Measurements from ENCODE around the gene RBM23. TPM values are rescaled to one million over a fixed set of nuclear protein-coding genes. Genes with fewer than 3 reads are reported as not detected.
"Not testable (repeated sequence)": the region's sequence is repeated elsewhere in the genome, so short reads cannot be mapped to it uniquely, and the experiment has no call there.

Gene RBM23
- total RNA-seq, 1 donor from 2014 or later = 110 TPM

GRCh38 chr14:22864979-22865378, 54.0 kb downstream of the RBM23 start:
- Mint-ChIP-seq H3K4me1 (no peaks in the 10 kb centered on the region), H3K9me3 (no peaks in the 10 kb centered on the region), H3K27me3 (ENCODE audit: low read depth) (no peaks in the 10 kb centered on the region), H3K4me3 (no peak overlapping the region), H3K27ac (ENCODE audit: unreplicated experiment) (no peak overlapping the region), H3K36me3 (ENCODE audit: low read depth) (no peaks in the 10 kb centered on the region)
- no peak for TF ChIP-seq CTCF (conservative IDR thresholded peaks at IDR 0.05)
- no peak for DNase-seq (ENCODE audit: low read depth, low spot score)

GRCh38 chr14:22861651-22862050, 57.3 kb downstream of the RBM23 start:
- H3K36me3 Mint-ChIP-seq (ENCODE audit: low read depth) = no peaks in the 10 kb centered on the region

DNA sequence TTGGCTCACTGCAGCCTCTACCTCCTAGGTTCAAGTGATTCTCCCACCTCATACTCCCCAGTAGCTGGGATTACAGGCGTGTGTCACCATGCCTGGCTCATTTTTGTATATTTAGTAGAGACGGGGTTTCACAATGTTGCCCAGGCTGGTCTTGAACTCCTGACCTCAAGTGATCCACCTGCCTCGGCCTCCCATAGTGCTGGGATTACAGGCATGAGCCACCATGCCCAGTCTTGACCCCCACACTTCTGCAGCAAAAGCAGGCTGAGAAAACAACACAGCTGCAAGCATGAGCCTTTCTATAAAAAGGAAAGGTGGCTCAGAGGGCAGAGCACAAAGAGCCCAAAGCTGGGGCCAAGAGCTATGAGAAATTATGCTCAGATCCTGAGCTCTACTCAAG, 58.6 kb downstream of the RBM23 start:
- not testable (repeated sequence) for H3K27ac Mint-ChIP-seq (ENCODE audit: unreplicated experiment); H3K27me3 Mint-ChIP-seq (ENCODE audit: low read depth); H3K4me3 Mint-ChIP-seq; H3K4me1 Mint-ChIP-seq; H3K36me3 Mint-ChIP-seq (ENCODE audit: low read depth); H3K9me3 Mint-ChIP-seq; DNase-seq (ENCODE audit: low read depth, low spot score)

More at GRCh38 chr14:22861651-22862050, 57.3 kb downstream of the RBM23 start:
- TF ChIP-seq CTCF (conservative IDR thresholded peaks at IDR 0.05) = no peak
- H3K4me1 Mint-ChIP-seq = no peaks in the 10 kb centered on the region
- no peaks in the 10 kb centered on the region for H3K27me3 Mint-ChIP-seq (ENCODE audit: low read depth)
- no peak overlapping the region for H3K27ac Mint-ChIP-seq (ENCODE audit: unreplicated experiment)
- H3K9me3 Mint-ChIP-seq = no peaks in the 10 kb centered on the region
- DNase-seq (ENCODE audit: low read depth, low spot score) = no peak
- no peak overlapping the region for H3K4me3 Mint-ChIP-seq

- H3K27ac Mint-ChIP-seq (ENCODE audit: unreplicated experiment) = no peak overlapping the region
- no peak for TF ChIP-seq CTCF (conservative IDR thresholded peaks at IDR 0.05)
- no peaks in the 10 kb centered on the region for H3K9me3 Mint-ChIP-seq
- no peaks in the 10 kb centered on the region for H3K36me3 Mint-ChIP-seq (ENCODE audit: low read depth)
- H3K27me3 Mint-ChIP-seq (ENCODE audit: low read depth) = no peaks in the 10 kb centered on the region
- no peak overlapping the region for H3K4me3 Mint-ChIP-seq
- H3K4me1 Mint-ChIP-seq = peaks cover 7% of the 10 kb centered on the region
- DNase-seq (ENCODE audit: low read depth, low spot score) = no peak
Measured at GRCh38 chr14:22856428-22856827, 62.5 kb downstream of the RBM23 start.

DNA sequence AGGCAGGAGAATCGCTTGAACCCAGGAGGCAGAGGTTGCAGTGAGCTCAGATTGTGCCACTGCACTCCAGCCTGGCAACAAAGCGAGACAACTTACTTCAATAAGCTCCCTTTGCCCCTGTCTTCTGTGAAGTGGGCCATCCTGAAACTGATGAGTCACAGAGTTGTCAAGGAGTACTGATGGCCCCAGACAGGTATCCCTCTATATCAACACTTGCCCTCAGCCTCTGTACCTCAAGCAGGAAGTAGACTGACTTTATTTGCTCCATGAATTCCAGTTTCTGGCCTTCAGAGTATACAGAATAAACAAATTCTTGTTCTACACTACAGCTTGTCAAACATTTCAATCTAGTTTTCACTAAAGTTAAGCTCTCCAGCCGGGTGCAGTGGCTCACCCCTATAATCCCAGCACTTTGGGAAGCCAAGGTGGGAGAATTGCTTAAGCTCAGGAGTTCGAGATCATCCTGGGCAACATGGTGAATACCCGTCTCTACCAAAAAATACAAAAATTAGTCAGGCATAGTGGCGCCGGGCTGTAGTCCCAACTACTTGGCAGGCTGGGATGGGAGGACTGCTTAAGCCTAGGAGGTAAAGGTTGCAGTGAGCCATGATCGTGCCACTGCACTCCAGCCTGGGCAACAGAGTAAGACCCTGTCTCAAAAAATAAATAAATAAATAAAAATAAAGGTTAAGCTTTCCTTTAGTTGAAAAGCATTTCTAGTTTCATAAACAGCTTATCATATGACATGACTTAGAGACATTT, 63.8 kb downstream of the RBM23 start:
- no peaks in the 10 kb centered on the region for H3K9me3 Mint-ChIP-seq
- no peak for TF ChIP-seq CTCF (conservative IDR thresholded peaks at IDR 0.05)
- H3K4me3 Mint-ChIP-seq = no peak overlapping the region

DNA sequence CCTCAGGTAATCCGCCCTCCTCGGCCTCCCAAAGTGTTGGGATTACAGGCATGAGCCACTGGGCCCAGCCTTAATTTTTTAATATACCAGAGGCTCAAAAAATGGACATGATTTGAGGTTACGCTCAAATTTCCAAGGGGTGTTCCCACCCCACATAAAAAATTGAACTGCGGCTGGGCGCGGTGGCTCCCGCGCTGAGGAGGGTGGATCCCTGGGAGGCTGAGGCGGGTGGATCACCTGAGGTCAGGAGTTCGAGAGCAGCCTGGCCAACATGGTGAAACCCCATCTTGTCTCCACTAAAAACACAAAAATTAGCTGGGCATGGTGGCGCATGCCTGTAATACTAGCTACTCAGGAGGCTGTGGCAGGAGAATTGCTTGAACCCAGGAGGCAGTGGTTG, 64.7 kb downstream of the RBM23 start:
- not testable (repeated sequence) for DNase-seq (ENCODE audit: low read depth, low spot score); H3K9me3 Mint-ChIP-seq; H3K4me1 Mint-ChIP-seq; H3K27me3 Mint-ChIP-seq (ENCODE audit: low read depth); H3K27ac Mint-ChIP-seq (ENCODE audit: unreplicated experiment); H3K36me3 Mint-ChIP-seq (ENCODE audit: low read depth); H3K4me3 Mint-ChIP-seq

More for the DNA sequence above, 63.8 kb downstream of the RBM23 start:
- Mint-ChIP-seq H3K27me3 (ENCODE audit: low read depth) (no peaks in the 10 kb centered on the region), H3K4me1 (peaks cover 7% of the 10 kb centered on the region), H3K27ac (ENCODE audit: unreplicated experiment) (no peak overlapping the region), H3K36me3 (ENCODE audit: low read depth) (no peaks in the 10 kb centered on the region)
- DNase-seq (ENCODE audit: low read depth, low spot score) = no peak

Measured in neural crest cell (in vitro differentiated cells).